SK-N-SH (cell line): ENCODE measurements around the gene TAMM41.
A peak's percentile ranks its signal among the peaks of the same experiment; 100 is the strongest.

ENCODE experiments used
- TAF1 ChIP-seq: IDR thresholded peaks from 2 replicates; pipeline ENCODE4 v1.6.1; 2012; ENCODE audit warnings: low read depth, mild to moderate bottlenecking, low read length, moderate library complexity, borderline replicate concordance
- TF ChIP-seq, protein P1 (sequence below): IDR thresholded peaks from 2 replicates; pipeline ENCODE4 v1.4.0; 2012; ENCODE audit warnings: low read depth
- TF ChIP-seq, protein P2 (sequence below): fragments of 200-600 bp; sonication (generic); IDR thresholded peaks from 2 replicates; pipeline ENCODE4 v1.6.1; 2017; ENCODE audit warnings: antibody characterized with exemption, mild to moderate bottlenecking, moderate library complexity

DNA sequence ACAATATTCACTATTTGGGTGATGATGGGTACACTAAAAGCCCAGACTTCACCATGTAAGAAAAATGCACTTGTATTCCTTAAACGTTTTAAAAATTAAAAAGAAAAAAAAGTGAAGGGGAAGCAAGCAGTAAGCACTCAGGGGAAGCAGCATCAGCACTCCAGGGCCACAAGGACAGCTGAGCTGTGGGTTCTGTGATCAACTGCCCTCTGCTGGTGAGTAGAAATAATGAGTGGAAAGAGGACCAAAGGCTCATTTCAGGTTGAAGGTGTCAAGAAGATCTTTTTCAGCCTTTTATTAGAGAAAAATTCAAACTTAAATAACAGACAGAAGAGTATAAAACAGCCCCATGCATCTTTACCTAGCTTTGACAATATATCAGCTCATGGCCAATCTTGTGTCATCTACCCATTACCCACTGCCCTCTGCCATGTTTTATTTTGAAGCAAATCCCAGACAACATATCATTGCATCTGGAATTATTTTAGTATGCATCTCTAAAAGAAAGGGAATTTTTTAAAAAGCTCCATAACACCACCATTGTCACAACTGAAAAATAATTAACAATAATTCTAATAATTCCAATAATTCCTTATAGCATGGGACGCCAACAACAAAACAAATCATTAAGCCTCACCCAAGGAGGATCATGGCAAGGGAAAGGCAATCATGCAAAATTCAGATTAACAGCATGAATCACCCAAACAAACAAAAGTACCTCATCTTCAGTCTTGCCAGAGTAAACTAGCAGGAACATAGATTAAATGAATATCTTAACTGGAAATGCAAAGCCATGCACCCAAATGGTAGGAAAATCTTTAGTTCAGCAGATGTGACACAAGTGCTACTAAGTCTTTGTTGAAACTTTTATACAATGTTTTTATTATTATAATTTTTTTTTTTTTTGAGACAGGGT lies 42.5 kb downstream of the TAMM41 start:
- TF ChIP-seq, protein P1, sequence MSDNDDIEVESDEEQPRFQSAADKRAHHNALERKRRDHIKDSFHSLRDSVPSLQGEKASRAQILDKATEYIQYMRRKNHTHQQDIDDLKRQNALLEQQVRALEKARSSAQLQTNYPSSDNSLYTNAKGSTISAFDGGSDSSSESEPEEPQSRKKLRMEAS, result no peak
- TF ChIP-seq, protein P2, sequence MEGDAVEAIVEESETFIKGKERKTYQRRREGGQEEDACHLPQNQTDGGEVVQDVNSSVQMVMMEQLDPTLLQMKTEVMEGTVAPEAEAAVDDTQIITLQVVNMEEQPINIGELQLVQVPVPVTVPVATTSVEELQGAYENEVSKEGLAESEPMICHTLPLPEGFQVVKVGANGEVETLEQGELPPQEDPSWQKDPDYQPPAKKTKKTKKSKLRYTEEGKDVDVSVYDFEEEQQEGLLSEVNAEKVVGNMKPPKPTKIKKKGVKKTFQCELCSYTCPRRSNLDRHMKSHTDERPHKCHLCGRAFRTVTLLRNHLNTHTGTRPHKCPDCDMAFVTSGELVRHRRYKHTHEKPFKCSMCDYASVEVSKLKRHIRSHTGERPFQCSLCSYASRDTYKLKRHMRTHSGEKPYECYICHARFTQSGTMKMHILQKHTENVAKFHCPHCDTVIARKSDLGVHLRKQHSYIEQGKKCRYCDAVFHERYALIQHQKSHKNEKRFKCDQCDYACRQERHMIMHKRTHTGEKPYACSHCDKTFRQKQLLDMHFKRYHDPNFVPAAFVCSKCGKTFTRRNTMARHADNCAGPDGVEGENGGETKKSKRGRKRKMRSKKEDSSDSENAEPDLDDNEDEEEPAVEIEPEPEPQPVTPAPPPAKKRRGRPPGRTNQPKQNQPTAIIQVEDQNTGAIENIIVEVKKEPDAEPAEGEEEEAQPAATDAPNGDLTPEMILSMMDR, result peak; percentile 69
- TF ChIP-seq TAF1, result no peak
